ENCODE measurements around the gene STX1A. TPM values are rescaled to one million over a fixed set of nuclear protein-coding genes. Genes with fewer than 3 reads are reported as not detected.

The STX1A gene
- total RNA-seq, 4 donors from 2014 or later, result 4.1 to 6.0 (median 5.0) TPM

- peak overlapping the region in 3 of 4 donors; percentile 2 to 68 (median 48) for H3K27ac ChIP-seq
- in situ Hi-C loops (cut with MboI; ENCODE audit: low pct_ligation_motif_present in 1 of 4, low pct_unique_long_range_greater_than_20kb in 1 of 4, low sequenced_read_pairs in 3 of 4), result no loop called here
- no peak for TF ChIP-seq POLR2AphosphoS5 (IDR thresholded peaks at IDR 0.05)
- no peak for TF ChIP-seq POLR2A (IDR thresholded peaks at IDR 0.05)
- no peak for TF ChIP-seq CTCF (IDR thresholded peaks at IDR 0.05)
- no peak for TF ChIP-seq EP300 (IDR thresholded peaks at IDR 0.05; ENCODE audit: low read depth)
- 69% methylated on average over 19 of the region's 23 CpGs; no CpG with 5 or more reads in 1 of the 2 donors for WGBS, 2 donors (ENCODE audit: low coverage in 1 of 2)
- no peak overlapping the region for H3K4me3 ChIP-seq
- H3K36me3 ChIP-seq, result no peaks in the 10 kb centered on the region
- intact Hi-C loops (cut with DNase I; ENCODE audit: low total_unique reads), result no loop called here
- peaks cover 7 to 21% (median 17%) of the 10 kb centered on the region in 4 donors for H3K4me1 ChIP-seq
- H3K27me3 ChIP-seq, result no peaks in the 10 kb centered on the region
- no peaks in the 10 kb centered on the region for H3K9me3 ChIP-seq
- no peak for DNase-seq
Measured at GRCh38 chr7:73704640-73705550, 14.6 kb downstream of the STX1A start.

DNA sequence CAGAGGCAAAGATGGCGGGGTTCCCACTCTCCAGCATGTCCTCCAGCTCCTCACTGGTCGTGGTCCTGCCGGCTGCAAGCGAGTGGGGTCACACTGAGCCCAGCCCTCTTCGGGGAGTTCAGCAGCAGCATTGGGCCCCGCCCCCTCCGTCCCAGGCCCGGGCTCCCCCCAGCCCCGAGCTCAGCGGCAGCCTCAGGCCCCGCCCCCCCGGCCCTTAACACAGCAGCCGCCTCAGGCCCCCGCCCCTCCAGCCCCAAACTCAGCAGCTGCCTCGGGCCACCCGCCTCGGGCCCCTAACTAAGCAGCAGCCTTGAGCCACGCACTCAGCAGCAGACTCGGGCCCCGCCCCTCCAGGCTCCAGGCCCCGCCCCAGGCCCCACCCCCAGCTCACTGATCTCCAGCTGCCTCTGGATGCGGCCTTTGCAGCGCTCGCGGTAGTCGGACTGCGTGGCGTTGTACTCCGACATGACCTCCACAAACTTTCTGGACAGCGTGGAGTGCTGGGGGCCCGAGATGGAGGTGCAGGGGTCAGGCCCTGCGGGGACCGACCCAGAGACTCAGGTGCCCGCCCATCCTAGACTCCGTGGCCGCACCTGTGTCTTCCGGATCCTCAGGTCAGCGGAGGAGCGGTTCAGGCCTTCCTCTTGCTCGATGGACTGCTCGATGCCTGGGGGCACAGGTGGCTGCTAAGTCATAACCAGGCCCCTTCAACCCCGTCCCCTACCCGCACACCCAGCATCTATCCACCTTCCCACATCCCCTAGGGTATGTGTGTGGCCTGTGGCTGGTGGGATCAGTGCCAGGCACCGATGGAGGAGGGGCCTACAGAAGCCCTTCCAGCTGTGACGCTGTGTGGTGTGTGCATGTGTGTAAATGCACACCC is 15.5 kb downstream of the STX1A start:
- WGBS, 2 donors (ENCODE audit: low coverage in 1 of 2), result 33% methylated on average over 33 of the region's 45 CpGs; no CpG with 5 or more reads in 1 of the 2 donors
- intact Hi-C loops (cut with DNase I; ENCODE audit: low total_unique reads), result no loop called here
- Histone ChIP-seq H3K4me1 (peaks cover 7 to 21% (median 17%) of the 10 kb centered on the region in 4 donors), H3K27me3 (no peaks in the 10 kb centered on the region), H3K36me3 (no peaks in the 10 kb centered on the region), H3K27ac (peak overlapping the region in 3 of 4 donors; percentile 2 to 68 (median 48)), H3K4me3 (peak overlapping the region in 2 of 4 donors; percentile 19 to 41), H3K9me3 (no peaks in the 10 kb centered on the region)
- TF ChIP-seq EP300 (IDR thresholded peaks at IDR 0.05; ENCODE audit: low read depth) (no peak), POLR2A (IDR thresholded peaks at IDR 0.05) (no peak), POLR2AphosphoS5 (IDR thresholded peaks at IDR 0.05) (no peak), CTCF (IDR thresholded peaks at IDR 0.05) (no peak)
- peak; percentile 71 for DNase-seq
- in situ Hi-C loops (cut with MboI; ENCODE audit: low pct_ligation_motif_present in 1 of 4, low pct_unique_long_range_greater_than_20kb in 1 of 4, low sequenced_read_pairs in 3 of 4), result no loop called here

DNA sequence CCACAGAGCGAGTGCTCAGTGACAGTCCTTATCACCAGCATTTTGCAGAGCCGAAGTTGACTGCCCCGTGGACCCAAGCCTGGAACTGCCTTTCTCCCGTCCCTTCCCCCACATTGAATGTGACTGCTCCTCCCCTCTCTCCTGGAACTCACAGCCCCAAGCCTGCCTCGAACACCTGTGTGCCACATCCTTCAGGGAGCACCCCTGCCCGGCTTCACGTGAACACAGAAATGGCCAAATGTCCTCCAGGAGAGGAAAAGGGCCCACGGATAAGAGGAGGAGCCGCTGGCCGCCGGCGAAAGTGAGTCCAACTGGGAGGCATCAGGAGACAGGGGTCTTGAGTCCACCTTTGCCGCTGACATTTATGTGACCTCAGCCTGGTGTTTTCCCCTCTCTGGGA is 16.2 kb downstream of the STX1A start:
- H3K27ac ChIP-seq, result peak overlapping the region in 1 of 4 donors; percentile 2
- DNase-seq, result no peak
- H3K9me3 ChIP-seq, result no peaks in the 10 kb centered on the region
- no peaks in the 10 kb centered on the region for H3K36me3 ChIP-seq
- TF ChIP-seq CTCF (IDR thresholded peaks at IDR 0.05) (no peak), POLR2AphosphoS5 (IDR thresholded peaks at IDR 0.05) (no peak), EP300 (IDR thresholded peaks at IDR 0.05; ENCODE audit: low read depth) (no peak), POLR2A (IDR thresholded peaks at IDR 0.05) (no peak)
- H3K4me3 ChIP-seq, result no peak overlapping the region
- in situ Hi-C loops (cut with MboI; ENCODE audit: low pct_ligation_motif_present in 1 of 4, low pct_unique_long_range_greater_than_20kb in 1 of 4, low sequenced_read_pairs in 3 of 4) (no loop called here), intact Hi-C loops (cut with DNase I; ENCODE audit: low total_unique reads) (no loop called here)
- WGBS, 2 donors (ENCODE audit: low coverage in 1 of 2), result 76% methylated on average over 13 of the region's 13 CpGs; no CpG with 5 or more reads in 1 of the 2 donors
- peaks cover 7 to 21% (median 17%) of the 10 kb centered on the region in 4 donors for H3K4me1 ChIP-seq
- H3K27me3 ChIP-seq, result no peaks in the 10 kb centered on the region

DNA sequence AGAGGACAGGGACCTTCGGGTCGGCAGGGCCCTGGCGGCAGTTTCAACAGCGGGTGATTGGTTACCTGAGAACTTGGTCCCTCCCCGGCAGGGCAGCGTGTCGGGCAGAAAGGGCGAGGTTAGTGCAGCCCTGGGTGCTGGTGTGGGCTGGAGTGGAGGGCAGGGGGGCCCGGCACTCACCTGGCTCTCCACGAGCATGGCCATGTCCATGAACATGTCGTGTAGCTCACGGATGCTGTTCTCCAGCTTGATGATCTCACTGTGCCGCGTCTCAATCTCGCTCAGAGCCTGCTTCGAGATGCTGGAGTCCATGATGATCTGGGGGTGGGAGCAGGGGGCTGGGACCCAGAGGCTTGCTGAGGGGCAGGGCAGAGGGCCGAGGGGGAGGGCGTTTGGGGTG is 16.8 kb downstream of the STX1A start:
- intact Hi-C loops (cut with DNase I; ENCODE audit: low total_unique reads), result no loop called here
- Histone ChIP-seq H3K4me3 (no peak overlapping the region), H3K36me3 (no peaks in the 10 kb centered on the region), H3K9me3 (no peaks in the 10 kb centered on the region), H3K4me1 (peaks cover 7 to 21% (median 17%) of the 10 kb centered on the region in 4 donors), H3K27me3 (no peaks in the 10 kb centered on the region), H3K27ac (no peak overlapping the region)
- 90% methylated on average over 18 of the region's 18 CpGs; no CpG with 5 or more reads in 1 of the 2 donors for WGBS, 2 donors (ENCODE audit: low coverage in 1 of 2)
- no peak for TF ChIP-seq CTCF (IDR thresholded peaks at IDR 0.05)
- TF ChIP-seq POLR2AphosphoS5 (IDR thresholded peaks at IDR 0.05), result no peak
- TF ChIP-seq EP300 (IDR thresholded peaks at IDR 0.05; ENCODE audit: low read depth), result no peak
- no peak for TF ChIP-seq POLR2A (IDR thresholded peaks at IDR 0.05)
- no peak for DNase-seq
- in situ Hi-C loops (cut with MboI; ENCODE audit: low pct_ligation_motif_present in 1 of 4, low pct_unique_long_range_greater_than_20kb in 1 of 4, low sequenced_read_pairs in 3 of 4), result no loop called here
